GM12872 (cell line): ENCODE data around the gene P3H2.

Source experiments
- TF ChIP-seq, protein P1 (sequence below): IDR thresholded peaks from 3 replicates; pipeline ENCODE4 v1.5.1; 2011; ENCODE audit warnings: low read depth, mild to moderate bottlenecking, low read length, moderate library complexity; ENCODE audit not compliant: insufficient read depth

The P3H2 gene

DNA sequence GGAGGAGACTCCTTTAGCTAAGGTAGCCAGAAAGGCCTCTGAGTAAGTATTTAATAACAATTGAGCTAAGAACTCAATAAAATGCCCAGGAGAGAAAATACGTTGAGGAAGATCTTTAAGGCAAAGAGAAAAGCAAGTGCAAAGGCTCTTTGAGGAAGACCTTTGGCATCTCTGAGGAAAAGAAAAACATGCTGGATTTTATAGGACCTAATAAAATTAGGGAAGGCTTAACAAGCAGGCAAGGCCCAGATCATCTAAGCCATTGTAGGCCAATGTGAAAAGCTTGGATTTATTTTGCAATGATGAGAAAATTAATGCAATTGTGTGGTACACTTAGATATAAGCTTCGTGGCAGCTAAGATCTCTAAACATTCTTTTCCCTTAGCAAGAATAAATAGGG is 75.7 kb downstream of the P3H2 start:
- TF ChIP-seq, protein P1, sequence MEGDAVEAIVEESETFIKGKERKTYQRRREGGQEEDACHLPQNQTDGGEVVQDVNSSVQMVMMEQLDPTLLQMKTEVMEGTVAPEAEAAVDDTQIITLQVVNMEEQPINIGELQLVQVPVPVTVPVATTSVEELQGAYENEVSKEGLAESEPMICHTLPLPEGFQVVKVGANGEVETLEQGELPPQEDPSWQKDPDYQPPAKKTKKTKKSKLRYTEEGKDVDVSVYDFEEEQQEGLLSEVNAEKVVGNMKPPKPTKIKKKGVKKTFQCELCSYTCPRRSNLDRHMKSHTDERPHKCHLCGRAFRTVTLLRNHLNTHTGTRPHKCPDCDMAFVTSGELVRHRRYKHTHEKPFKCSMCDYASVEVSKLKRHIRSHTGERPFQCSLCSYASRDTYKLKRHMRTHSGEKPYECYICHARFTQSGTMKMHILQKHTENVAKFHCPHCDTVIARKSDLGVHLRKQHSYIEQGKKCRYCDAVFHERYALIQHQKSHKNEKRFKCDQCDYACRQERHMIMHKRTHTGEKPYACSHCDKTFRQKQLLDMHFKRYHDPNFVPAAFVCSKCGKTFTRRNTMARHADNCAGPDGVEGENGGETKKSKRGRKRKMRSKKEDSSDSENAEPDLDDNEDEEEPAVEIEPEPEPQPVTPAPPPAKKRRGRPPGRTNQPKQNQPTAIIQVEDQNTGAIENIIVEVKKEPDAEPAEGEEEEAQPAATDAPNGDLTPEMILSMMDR, result no peak

DNA sequence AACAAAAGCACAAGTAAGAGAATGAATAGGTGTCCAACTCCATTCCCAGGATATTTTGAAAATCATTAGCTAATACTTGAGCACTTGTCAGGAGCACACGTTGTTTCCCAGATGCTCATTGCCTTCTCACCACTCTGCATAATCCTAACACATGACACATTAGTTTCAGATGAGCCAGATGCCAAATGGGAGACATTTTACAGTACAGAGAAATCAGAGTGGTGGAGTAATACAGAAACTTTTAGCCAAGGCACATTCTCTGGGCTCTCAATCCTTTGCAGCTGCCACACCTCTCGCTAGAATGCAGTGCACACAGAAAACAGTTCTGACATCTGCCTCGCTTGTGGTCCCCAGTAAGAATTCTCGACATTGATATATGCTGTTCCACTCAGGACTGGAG is 76.6 kb downstream of the P3H2 start:
- TF ChIP-seq, protein P1, result no peak

DNA sequence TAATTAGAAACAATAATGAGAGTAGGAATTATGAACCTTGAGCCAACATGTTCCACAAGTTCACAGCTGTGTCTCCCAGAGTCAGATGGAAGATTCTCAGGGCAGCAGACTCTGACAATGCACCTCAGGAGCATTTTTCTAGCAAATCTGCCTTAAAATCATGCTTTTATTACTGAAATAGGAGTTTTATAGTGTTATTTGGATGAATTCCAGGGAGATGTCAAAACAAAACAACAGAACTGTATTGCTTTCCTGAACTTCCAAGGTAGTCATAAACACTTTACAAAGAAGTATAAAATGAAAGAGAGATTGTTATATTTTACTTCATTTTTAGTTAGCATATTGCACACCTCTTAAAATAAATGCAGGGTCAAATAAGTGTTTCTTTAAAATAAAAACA is 77.0 kb downstream of the P3H2 start:
- TF ChIP-seq, protein P1, result no peak

DNA sequence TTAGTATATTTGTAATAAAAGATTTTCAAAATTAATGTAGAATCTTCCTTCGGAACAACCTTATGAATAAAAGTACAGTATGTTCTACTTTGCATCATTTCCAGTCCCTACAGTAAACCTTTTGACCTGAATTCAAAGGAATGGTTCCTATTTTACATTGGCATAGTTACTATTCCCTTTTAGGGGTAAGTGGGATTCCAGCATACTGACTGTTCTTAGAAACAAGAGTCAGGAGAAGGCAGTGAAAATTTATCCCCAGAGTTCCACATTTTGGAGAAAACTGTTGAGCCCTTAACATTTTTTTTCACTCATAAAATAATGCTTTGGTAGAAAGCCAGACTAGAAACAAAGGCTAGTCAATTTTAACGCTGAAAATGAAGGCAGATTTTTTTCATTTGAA is 78.1 kb downstream of the P3H2 start:
- TF ChIP-seq, protein P1, result no peak

DNA sequence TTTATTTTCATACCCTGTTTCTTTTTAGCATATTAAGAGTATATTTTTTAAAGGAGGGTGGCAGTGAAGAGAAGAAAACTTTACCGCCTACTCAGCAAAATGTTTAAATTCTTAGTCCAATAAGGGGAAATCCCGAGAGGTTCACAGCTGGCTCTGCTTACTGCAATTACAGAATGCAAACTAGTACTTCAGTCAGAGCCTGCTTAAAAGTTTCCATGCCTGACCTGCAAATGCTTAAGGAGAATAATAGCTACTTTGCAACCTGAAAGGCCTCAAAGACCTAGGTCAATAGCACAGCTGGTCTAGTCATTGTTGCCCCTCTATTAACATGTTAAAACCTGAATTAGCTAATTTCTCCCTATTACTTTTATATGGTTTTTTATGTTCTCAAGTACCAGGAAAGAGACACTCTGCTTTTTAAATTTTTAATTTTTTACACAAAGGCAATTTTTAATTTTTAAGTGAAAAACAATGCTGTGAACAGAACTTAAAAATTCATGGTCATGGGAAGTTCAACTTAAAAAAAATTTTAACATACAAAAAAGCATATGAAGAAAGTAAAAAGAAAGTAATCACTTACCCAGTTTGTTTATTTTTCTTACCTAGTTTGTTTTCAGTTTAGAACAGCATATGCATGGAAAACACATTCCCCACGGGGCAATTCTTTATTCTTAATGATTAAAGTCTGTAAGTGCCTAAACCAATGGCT is 79.2 kb downstream of the P3H2 start:
- TF ChIP-seq, protein P1, result no peak

DNA sequence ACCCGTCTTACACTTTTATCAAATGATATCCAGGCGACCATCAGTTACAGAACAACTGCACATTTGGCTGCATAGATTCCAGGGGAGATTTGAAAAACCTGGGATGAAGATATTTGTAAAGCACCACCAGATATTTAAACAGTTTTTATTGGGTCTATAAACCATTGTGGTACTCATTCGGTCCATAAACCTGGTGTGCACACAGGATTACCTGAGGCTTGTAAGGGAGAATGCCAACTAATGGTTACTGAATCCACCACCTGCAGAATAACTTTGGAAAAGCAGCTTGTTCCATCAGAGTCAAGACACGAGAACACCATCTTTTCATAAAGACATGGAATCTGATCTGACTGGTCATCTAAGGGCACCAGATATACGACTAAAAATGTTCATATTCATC is 80.6 kb downstream of the P3H2 start:
- TF ChIP-seq, protein P1, result no peak

DNA sequence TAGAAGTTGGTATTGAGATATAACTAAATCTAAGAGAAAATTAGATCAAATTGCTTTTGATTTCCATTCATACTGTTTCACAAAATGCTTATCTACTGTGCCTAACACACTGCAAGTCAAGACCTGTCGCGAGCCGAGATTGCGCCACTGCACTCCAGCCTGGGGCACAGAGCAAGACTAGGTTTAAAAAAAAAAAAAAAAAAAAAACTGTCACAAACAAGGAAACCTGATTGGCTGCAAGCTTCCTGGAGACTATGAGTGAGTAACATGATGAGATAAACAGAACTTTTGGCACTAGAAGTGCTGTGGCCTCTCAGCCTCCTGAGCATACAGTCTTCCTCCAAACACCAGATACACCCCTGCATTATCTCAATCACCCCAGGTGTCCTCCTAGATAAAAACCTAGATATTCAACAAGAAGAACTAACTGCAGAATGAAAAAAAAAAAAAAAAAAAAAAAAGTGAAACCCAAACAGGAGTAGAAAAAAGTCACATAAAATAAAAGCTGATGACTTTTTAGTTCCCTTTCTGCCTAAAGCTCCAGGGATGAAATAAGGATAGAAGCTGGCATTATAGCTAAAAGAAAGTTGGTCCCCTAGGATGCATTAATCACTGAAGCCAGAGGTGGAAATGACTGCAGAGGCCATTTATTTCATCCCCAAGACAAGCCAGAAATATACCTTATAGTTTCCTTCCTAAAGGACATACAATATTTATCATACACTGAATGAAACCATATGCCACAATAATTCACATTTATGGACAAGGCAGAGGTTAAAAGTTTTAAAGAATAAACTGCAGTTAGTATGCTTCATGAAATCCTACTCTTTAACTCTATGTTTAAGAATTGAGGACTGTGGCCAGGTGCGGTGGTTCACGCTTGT is 82.4 kb downstream of the P3H2 start:
- TF ChIP-seq, protein P1, result no peak
